NCI-H1105 treated with DMSO at 0.1 percent for 48 hours (cell line): ENCODE results near the gene NFIA.

Experiments used
- DNase-seq: peaks from one replicate; lab custom pipeline; 2025; lab: John Stamatoyannopoulos, UW

NFIA gene

GRCh38 chr1:61183471-61184039 is 101.2 kb downstream of the NFIA start:
- peak; percentile 67 for DNase-seq

- DNase-seq = peak; percentile 98
Observed at GRCh38 chr1:61184040-61184713, 101.8 kb downstream of the NFIA start.

- DNase-seq = no peak
Observed at GRCh38 chr1:61184714-61185106, 102.3 kb downstream of the NFIA start.

- no peak for DNase-seq
Observed at GRCh38 chr1:61186753-61187152, 104.4 kb downstream of the NFIA start.

GRCh38 chr1:61187352-61188086 is 105.2 kb downstream of the NFIA start:
- no peak for DNase-seq

GRCh38 chr1:61190153-61190552 is 107.8 kb downstream of the NFIA start:
- DNase-seq = no peak

GRCh38 chr1:61190618-61191432 is 108.5 kb downstream of the NFIA start:
- DNase-seq = no peak

- DNase-seq = no peak
Observed at GRCh38 chr1:61191433-61191720, 109.0 kb downstream of the NFIA start.

- peak; percentile 68 for DNase-seq
Observed at GRCh38 chr1:61192663-61193330, 110.4 kb downstream of the NFIA start.

GRCh38 chr1:61193808-61194207 is 111.4 kb downstream of the NFIA start:
- DNase-seq = no peak

GRCh38 chr1:61198554-61198953 is 116.2 kb downstream of the NFIA start:
- DNase-seq = no peak

GRCh38 chr1:61201035-61201434 is 118.7 kb downstream of the NFIA start:
- no peak for DNase-seq

- DNase-seq = no peak
Observed at GRCh38 chr1:61202854-61203598, 120.7 kb downstream of the NFIA start.

- no peak for DNase-seq
Observed at GRCh38 chr1:61204528-61204927, 122.2 kb downstream of the NFIA start.

- no peak for DNase-seq
Observed at GRCh38 chr1:61207416-61207815, 125.1 kb downstream of the NFIA start.

- no peak for DNase-seq
Observed at GRCh38 chr1:61208172-61208571, 125.8 kb downstream of the NFIA start.

GRCh38 chr1:61208831-61209230 is 126.5 kb downstream of the NFIA start:
- DNase-seq = no peak

- no peak for DNase-seq
Observed at GRCh38 chr1:61210435-61211154, 128.2 kb downstream of the NFIA start.

- DNase-seq = no peak
Observed at GRCh38 chr1:61213245-61214011, 131.1 kb downstream of the NFIA start.

GRCh38 chr1:61215119-61215518 is 132.8 kb downstream of the NFIA start:
- no peak for DNase-seq
